CD4-positive, alpha-beta T cell treated with Interleukin-10 for 1 hour (primary cell): Measurements from ENCODE around the gene MMP24OS.

Experiments
- DNase-seq: peaks from one replicate; pipeline ENCODE4 v3.0.0-alpha.2; 2020

The MMP24OS gene

DNA sequence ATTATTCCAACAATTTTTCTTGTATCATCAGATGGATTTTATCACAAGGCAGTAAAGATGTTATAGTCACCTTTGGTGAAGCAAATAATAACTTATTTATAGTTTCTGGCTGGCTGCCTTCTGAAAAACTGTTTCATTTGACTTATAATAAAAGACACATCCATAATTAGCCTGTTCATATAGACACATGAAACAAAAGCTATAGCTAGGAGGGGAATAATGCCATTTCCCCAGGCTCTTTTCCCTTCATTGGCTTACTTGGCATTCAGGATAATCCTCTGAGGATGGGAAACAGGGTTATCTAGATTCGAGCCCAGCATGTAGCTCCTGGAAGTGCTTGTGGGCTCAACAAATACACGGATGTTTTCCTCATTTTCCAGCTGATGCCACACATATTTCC is 33.9 kb downstream of the MMP24OS start:
- DNase-seq: no peak

DNA sequence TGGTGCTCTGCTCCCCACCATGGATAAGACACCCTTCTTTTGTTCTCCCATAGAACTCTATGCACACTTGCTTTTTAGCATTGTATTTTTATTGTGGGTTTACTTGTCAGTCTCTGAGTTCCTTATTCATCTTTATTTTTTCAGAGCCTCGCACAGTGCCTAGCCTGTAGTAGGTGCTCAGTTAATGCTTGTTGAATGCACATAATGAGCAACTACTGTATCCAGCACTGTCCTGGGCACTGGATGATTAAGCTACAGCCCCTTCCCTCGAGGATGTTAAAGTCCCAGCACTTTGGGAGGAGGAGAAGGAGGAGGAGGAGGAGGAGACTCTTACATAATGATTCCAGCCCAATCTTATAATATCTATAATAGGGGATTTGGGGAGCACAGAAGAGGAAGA is 34.6 kb downstream of the MMP24OS start:
- DNase-seq: no peak

DNA sequence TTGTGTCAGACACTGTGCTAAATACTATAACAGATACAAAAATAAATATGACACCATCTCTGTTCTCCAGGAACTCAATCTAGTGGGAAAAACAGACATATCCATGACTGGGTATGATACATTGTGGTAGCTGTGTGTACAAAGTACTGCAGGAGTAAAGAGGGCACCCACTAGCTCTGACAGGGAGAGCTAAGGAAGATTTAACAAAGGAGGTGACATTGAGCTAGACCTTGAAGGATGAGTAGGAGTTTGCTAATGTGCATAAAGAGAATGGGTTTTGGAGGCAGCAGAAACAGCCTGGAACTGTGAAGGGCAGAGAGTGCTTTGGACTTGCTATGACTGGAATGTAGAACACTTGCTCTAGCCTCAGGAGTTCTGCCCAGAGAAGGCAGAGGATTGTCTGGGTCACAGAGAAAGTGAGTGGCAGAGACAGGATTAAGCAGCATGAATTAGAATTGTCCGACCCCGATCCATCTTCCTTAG is 37.1 kb downstream of the MMP24OS start:
- no peak for DNase-seq

DNA sequence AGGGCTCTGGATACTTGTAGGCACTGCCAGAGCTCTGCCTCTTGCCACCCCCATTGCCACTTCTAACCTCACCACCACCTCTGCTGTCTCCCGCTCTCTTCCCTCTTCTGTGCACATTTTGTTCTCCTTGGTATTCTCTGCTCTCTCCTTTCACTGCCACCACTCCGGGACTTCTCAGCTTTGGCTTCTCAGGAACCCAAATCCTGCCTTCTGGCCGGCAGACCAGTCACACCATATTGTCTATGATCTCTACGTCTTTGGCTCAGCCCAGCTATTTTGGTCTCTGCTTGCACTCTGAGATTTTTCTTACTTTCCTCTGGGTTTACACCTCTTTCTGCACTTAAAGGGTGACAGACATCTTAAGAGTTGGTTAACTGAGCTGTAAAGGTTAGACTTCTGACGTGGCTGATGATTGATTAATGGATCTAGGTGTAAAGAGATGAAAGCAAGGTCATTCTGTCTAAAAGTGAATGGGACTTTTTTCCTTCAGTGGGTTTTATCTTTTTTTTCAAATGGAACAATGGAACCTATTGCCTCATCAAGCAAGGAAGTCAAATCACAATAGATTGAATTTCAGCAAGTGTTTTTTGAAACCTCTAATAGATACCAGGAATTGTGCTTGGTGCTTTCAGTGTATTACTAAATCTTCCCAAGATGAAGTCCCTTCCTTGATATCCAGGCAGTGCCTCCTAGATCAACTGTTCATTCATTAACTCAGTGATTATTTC is 37.7 kb downstream of the MMP24OS start:
- no peak for DNase-seq

DNA sequence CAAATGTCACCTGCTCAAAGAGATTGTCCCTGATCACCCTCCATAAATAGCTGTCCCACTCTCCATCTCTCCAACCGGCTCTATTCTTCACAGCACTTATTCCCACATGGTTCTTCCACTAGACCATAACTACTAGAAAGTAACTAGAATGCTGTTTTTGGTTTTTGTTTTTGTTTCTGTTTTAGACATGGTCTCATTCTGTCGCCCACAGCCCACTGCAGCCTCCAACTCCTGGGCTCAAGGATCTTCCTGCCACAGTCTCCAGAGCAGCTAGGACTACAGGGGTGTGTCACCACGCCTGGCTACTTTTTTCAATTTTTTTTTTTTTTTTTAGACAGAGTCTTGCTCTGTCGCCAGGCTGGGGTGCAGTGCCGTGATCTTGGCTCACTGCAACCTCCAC is 39.2 kb downstream of the MMP24OS start:
- DNase-seq: no peak

DNA sequence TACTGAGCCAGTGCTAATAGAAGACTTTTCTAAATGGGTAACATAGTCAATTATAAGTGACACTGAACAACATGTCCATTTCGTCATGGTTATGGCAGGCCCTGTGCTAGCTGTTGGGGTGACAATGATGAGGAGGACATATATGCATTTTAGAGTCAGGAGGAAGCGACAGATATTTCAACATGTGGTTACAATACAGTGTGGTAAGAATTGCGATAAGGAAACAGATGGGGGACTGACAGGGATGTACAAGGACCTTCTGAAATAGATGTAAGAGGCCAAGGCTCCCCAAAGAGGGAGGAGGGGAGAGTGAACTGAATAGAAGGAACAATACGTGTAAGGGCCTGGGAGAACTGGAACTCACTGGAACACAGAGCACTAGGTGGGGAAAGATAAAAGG is 39.8 kb downstream of the MMP24OS start:
- no peak for DNase-seq

DNA sequence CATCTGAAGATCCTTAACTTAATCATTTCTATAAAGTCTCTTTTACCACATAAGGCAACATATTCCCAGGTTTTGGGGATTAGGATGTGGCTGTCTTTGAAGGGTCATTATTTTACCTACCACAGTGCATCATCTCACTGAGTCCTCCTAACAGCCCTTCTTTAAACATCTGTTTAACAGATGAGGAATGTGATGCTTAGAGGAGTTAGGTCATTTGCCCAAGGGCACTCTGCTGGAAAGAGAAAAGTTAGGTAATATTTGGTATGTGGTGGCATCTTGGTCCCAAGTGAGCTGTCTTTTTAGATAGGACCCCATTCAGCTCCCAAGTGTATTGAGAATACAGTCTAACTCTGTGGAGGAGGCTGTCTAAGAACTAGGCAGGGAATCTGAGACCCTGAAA is 40.4 kb downstream of the MMP24OS start:
- DNase-seq: no peak

DNA sequence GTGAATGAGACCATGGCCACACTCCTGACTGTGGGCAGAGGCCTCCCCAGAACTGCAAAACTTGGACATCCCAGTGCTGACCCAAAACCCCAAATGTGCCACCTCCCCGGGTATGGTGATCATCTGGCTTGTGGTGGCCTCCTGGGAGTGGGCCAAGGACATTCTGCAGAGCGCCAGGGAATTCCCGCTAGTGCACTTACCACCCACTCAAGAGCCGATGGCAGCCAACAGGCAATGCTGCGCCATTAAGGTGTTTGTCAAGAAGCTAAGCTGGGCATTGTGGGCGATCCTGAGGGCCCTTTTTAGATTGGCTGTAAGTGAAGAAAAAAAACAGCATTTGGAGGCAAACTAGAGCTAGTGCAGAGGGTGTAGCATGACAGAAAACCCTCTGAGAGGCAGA is 42.0 kb downstream of the MMP24OS start:
- no peak for DNase-seq

DNA sequence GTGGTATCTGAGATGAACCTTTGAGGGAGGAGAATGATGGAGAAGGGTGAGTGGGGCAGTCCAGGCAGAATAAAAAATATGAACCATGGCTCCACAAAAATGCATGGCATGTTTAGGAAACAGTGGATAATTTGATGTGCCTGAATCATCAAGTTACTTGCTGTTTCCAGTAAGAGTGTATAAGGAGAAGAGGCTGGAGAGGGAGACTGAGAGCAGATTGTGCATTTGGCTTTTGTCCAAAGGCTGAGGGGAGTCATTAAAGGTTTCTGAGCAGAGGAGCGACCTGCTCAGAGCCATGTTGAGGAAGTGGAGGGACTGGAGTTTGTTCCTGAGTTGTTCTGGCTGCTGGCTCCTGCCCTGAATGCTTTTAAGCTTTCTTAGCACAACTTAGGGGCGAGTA is 45.3 kb downstream of the MMP24OS start:
- no peak for DNase-seq

DNA sequence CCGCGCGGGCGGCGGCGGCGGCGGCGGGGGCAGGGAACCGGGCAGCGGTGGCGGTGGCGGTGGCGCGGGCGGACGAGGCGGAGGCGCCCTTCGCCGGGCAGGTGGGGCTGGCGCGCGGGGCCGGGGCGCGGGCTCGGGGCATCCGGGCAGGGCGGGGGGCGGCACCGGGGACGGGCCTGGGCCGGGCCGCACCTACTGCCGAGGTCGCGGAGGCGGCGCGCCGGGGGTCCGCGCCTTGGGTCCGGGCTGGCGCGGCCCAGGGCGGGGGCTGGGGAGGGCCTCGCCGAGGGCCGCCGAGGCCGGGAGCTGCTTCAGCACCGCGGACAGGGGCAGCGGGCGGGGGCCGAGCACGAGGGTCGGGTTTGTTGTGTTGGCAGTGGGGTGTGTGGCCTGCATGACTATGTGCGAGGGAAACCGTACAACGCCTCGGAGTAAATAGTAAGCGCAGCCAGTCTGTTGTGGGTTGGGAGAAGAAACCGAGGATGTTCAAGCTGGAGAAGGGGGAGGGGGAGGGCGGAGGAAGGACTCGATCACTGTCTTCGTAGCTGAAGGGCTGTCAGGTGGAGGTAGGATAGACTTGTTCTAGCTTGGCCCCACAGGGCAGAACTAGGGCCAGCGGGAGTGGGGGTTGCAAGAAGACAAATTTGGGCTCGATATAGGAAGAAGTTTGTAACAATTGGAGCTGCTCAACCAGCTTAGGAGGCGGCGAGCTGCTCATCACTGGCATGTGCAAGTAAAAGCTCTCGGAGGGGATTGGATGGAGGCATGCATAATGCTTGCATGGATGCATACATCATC is 50.8 kb downstream of the MMP24OS start:
- DNase-seq: peak; percentile 28
